ENCODE measurements around the gene DOCK11. TPM values are rescaled to one million over a fixed set of nuclear protein-coding genes. Genes with fewer than 3 reads are reported as not detected.

Gene DOCK11
- total RNA-seq, 2 experiments from 2014 or later = 47.5 to 50.4 TPM

- H3K27me3 Mint-ChIP-seq = no peaks in the 10 kb centered on the region
- no peak for DNase-seq
- H3K9me3 Mint-ChIP-seq = no peaks in the 10 kb centered on the region
- ChIA-PET CTCF (interaction anchor here (5.8 kb wide), 1 partner anchor 13 kb away, joined by 29 read pairs; no protein-coding TSS in a partner anchor), POLR2A (no interaction called here)
- intact Hi-C loops (cut with micrococcal nuclease) = loop anchor here (2.0 kb wide), 1 partner anchor 26 kb away; no protein-coding TSS in a partner anchor
- peaks cover 2% of the 10 kb centered on the region for H3K4me1 Mint-ChIP-seq (ENCODE audit: low read depth)
- H3K4me3 Mint-ChIP-seq = no peak overlapping the region
- H3K36me3 Mint-ChIP-seq = peaks cover 9% of the 10 kb centered on the region
- no peak overlapping the region for H3K27ac Mint-ChIP-seq
Observed at GRCh38 chrX:118615141-118615540, 119.5 kb downstream of the DOCK11 start.

- H3K27me3 Mint-ChIP-seq = no peaks in the 10 kb centered on the region
- H3K9me3 Mint-ChIP-seq = no peaks in the 10 kb centered on the region
- POLR2A ChIA-PET = no interaction called here
- no peaks in the 10 kb centered on the region for H3K4me1 Mint-ChIP-seq (ENCODE audit: low read depth)
- intact Hi-C loops (cut with micrococcal nuclease) = no loop called here
- no peak overlapping the region for H3K4me3 Mint-ChIP-seq
- DNase-seq = no peak
- CTCF ChIA-PET = no interaction called here
- no peaks in the 10 kb centered on the region for H3K36me3 Mint-ChIP-seq
- no peak overlapping the region for H3K27ac Mint-ChIP-seq
Observed at GRCh38 chrX:118621081-118621759, 125.6 kb downstream of the DOCK11 start.

GRCh38 chrX:118623062-118623461, 127.4 kb downstream of the DOCK11 start:
- Mint-ChIP-seq H3K27ac (no peak overlapping the region), H3K27me3 (no peaks in the 10 kb centered on the region), H3K4me1 (ENCODE audit: low read depth) (no peaks in the 10 kb centered on the region), H3K9me3 (no peaks in the 10 kb centered on the region), H3K36me3 (peaks cover 2% of the 10 kb centered on the region), H3K4me3 (no peak overlapping the region)
- no peak for DNase-seq
- CTCF ChIA-PET = interaction anchor here (0.6 kb wide), 1 partner anchor 10 kb away, joined by 3 read pairs; no protein-coding TSS in a partner anchor
- intact Hi-C loops (cut with micrococcal nuclease) = no loop called here
- POLR2A ChIA-PET = no interaction called here

- Mint-ChIP-seq H3K27me3 (no peaks in the 10 kb centered on the region), H3K36me3 (peaks cover 5% of the 10 kb centered on the region), H3K27ac (peak overlapping the region; percentile 9), H3K4me3 (no peak overlapping the region), H3K9me3 (no peaks in the 10 kb centered on the region), H3K4me1 (ENCODE audit: low read depth) (no peaks in the 10 kb centered on the region)
- ChIA-PET CTCF (no interaction called here), POLR2A (no interaction called here)
- intact Hi-C loops (cut with micrococcal nuclease) = loop anchor here (2.0 kb wide), 1 partner anchor 180 kb away; no protein-coding TSS in a partner anchor
- DNase-seq = no peak
Observed at GRCh38 chrX:118626346-118626745, 130.7 kb downstream of the DOCK11 start.

- Mint-ChIP-seq H3K4me3 (no peak overlapping the region), H3K9me3 (no peaks in the 10 kb centered on the region), H3K36me3 (peaks cover 7% of the 10 kb centered on the region), H3K4me1 (ENCODE audit: low read depth) (no peaks in the 10 kb centered on the region), H3K27me3 (no peaks in the 10 kb centered on the region), H3K27ac (no peak overlapping the region)
- ChIA-PET POLR2A (no interaction called here), CTCF (interaction anchor here (0.6 to 1.7 kb wide), 8 partner anchors 9 to 261 kb away, joined by 3 to 8 read pairs (median 3); no protein-coding TSS in a partner anchor)
- no peak for DNase-seq
- intact Hi-C loops (cut with micrococcal nuclease) = loop anchor here (2.0 kb wide), 1 partner anchor 180 kb away; no protein-coding TSS in a partner anchor
Observed at GRCh38 chrX:118627084-118627758, 131.6 kb downstream of the DOCK11 start.

GRCh38 chrX:118630848-118631247, 135.2 kb downstream of the DOCK11 start:
- H3K9me3 Mint-ChIP-seq = no peaks in the 10 kb centered on the region
- intact Hi-C loops (cut with micrococcal nuclease) = no loop called here
- no peaks in the 10 kb centered on the region for H3K27me3 Mint-ChIP-seq
- H3K36me3 Mint-ChIP-seq = peaks cover 11% of the 10 kb centered on the region
- no peak overlapping the region for H3K27ac Mint-ChIP-seq
- peaks cover 4% of the 10 kb centered on the region for H3K4me1 Mint-ChIP-seq (ENCODE audit: low read depth)
- ChIA-PET CTCF (interaction anchor here (0.7 kb wide), 1 partner anchor 78 kb away, joined by 4 read pairs; no protein-coding TSS in a partner anchor), POLR2A (no interaction called here)
- H3K4me3 Mint-ChIP-seq = no peak overlapping the region
- DNase-seq = no peak

GRCh38 chrX:118631586-118631985, 136.0 kb downstream of the DOCK11 start:
- POLR2A ChIA-PET = no interaction called here
- Mint-ChIP-seq H3K4me3 (no peak overlapping the region), H3K4me1 (ENCODE audit: low read depth) (peaks cover 4% of the 10 kb centered on the region), H3K36me3 (peaks cover 8% of the 10 kb centered on the region), H3K9me3 (no peaks in the 10 kb centered on the region), H3K27me3 (no peaks in the 10 kb centered on the region), H3K27ac (no peak overlapping the region)
- no peak for DNase-seq
- CTCF ChIA-PET = interaction anchor here (0.7 kb wide), 1 partner anchor 77 kb away, joined by 4 read pairs; no protein-coding TSS in a partner anchor
- intact Hi-C loops (cut with micrococcal nuclease) = no loop called here

- H3K27ac Mint-ChIP-seq = no peak overlapping the region
- peaks cover 10% of the 10 kb centered on the region for H3K36me3 Mint-ChIP-seq
- H3K9me3 Mint-ChIP-seq = no peaks in the 10 kb centered on the region
- H3K27me3 Mint-ChIP-seq = no peaks in the 10 kb centered on the region
- no peak for DNase-seq
- peaks cover 4% of the 10 kb centered on the region for H3K4me1 Mint-ChIP-seq (ENCODE audit: low read depth)
- intact Hi-C loops (cut with micrococcal nuclease) = no loop called here
- POLR2A ChIA-PET = no interaction called here
- CTCF ChIA-PET = interaction anchor here (0.6 kb wide), 1 partner anchor 10 kb away, joined by 3 read pairs; no protein-coding TSS in a partner anchor
- no peak overlapping the region for H3K4me3 Mint-ChIP-seq
Observed at GRCh38 chrX:118632862-118633261, 137.2 kb downstream of the DOCK11 start.

GRCh38 chrX:118633530-118633929, 137.9 kb downstream of the DOCK11 start:
- Mint-ChIP-seq H3K27me3 (no peaks in the 10 kb centered on the region), H3K36me3 (peaks cover 13% of the 10 kb centered on the region), H3K4me1 (ENCODE audit: low read depth) (peaks cover 4% of the 10 kb centered on the region), H3K9me3 (no peaks in the 10 kb centered on the region), H3K4me3 (no peak overlapping the region), H3K27ac (no peak overlapping the region)
- no peak for DNase-seq
- intact Hi-C loops (cut with micrococcal nuclease) = no loop called here
- ChIA-PET CTCF (no interaction called here), POLR2A (no interaction called here)

- no peaks in the 10 kb centered on the region for H3K9me3 Mint-ChIP-seq
- CTCF ChIA-PET = no interaction called here
- H3K27me3 Mint-ChIP-seq = no peaks in the 10 kb centered on the region
- POLR2A ChIA-PET = no interaction called here
- no peak overlapping the region for H3K4me3 Mint-ChIP-seq
- H3K4me1 Mint-ChIP-seq (ENCODE audit: low read depth) = peaks cover 4% of the 10 kb centered on the region
- intact Hi-C loops (cut with micrococcal nuclease) = no loop called here
- peaks cover 13% of the 10 kb centered on the region for H3K36me3 Mint-ChIP-seq
- no peak overlapping the region for H3K27ac Mint-ChIP-seq
- DNase-seq = no peak
Observed at GRCh38 chrX:118634336-118634735, 138.7 kb downstream of the DOCK11 start.

- CTCF ChIA-PET = interaction anchor here (1.1 kb wide), 1 partner anchor 11 kb away, joined by 3 read pairs; no protein-coding TSS in a partner anchor
- POLR2A ChIA-PET = no interaction called here
- Mint-ChIP-seq H3K4me1 (ENCODE audit: low read depth) (peaks cover 3% of the 10 kb centered on the region), H3K27me3 (no peaks in the 10 kb centered on the region), H3K27ac (no peak overlapping the region), H3K36me3 (peaks cover 7% of the 10 kb centered on the region), H3K4me3 (no peak overlapping the region), H3K9me3 (no peaks in the 10 kb centered on the region)
- DNase-seq = no peak
- intact Hi-C loops (cut with micrococcal nuclease) = no loop called here
Observed at GRCh38 chrX:118637997-118638396, 142.4 kb downstream of the DOCK11 start.

- no peak overlapping the region for H3K4me3 Mint-ChIP-seq
- no peak overlapping the region for H3K27ac Mint-ChIP-seq
- H3K27me3 Mint-ChIP-seq = no peaks in the 10 kb centered on the region
- ChIA-PET POLR2A (no interaction called here), CTCF (interaction anchor here (0.6 to 1.7 kb wide), 3 partner anchors 42 to 163 kb away, joined by 3 to 7 read pairs (median 3); no protein-coding TSS in a partner anchor)
- no peaks in the 10 kb centered on the region for H3K4me1 Mint-ChIP-seq (ENCODE audit: low read depth)
- peaks cover 5% of the 10 kb centered on the region for H3K36me3 Mint-ChIP-seq
- DNase-seq = no peak
- intact Hi-C loops (cut with micrococcal nuclease) = no loop called here
- H3K9me3 Mint-ChIP-seq = no peaks in the 10 kb centered on the region
Observed at GRCh38 chrX:118644378-118644777, 148.8 kb downstream of the DOCK11 start.

Measured in activated CD4-positive, alpha-beta memory T cell treated with anti-CD3 and anti-CD28 coated beads for 36 hours (primary cell).